Vagina (tissue), 2 donors: Measurements from ENCODE around the gene DESI1. TPM values are rescaled to one million over a fixed set of nuclear protein-coding genes. Genes with fewer than 3 reads are reported as not detected.
"Not testable (repeated sequence)": the region's sequence is repeated elsewhere in the genome, so short reads cannot be mapped to it uniquely, and the experiment has no call there.

Experiments
- DNase-seq, 2 donors: peaks; one replicate each; pipeline ENCODE4 v3.0.0-alpha.2; 2017; ENCODE audit errors: extremely low spot score in 2 of 2
- H3K27ac ChIP-seq: fragments of 200-600 bp; sonication (generic); one replicate; pipeline ENCODE4 v1.5.1; 2019
- H3K27me3 ChIP-seq: fragments of 200-600 bp; sonication (generic); one replicate; pipeline ENCODE4 v1.5.1; 2019
- H3K36me3 ChIP-seq, 2 donors: fragments of 200-600 bp; sonication (generic); one replicate each; pipeline ENCODE4 v1.5.1; 2017 to 2019
- H3K4me1 ChIP-seq: fragments of 200-600 bp; sonication (generic); one replicate; pipeline ENCODE4 v1.5.1; 2019
- H3K4me3 ChIP-seq, 2 donors: fragments of 200-600 bp; sonication (generic); 1 replicate in 1 of 2; 2 replicates in 1 of 2; pipeline ENCODE4 v1.5.1; 2016 to 2019
- H3K9me3 ChIP-seq: fragments of 200-600 bp; sonication (generic); one replicate; pipeline ENCODE4 v1.5.1; 2019
- POLR2A ChIP-seq, 2 donors: fragments of 450-650 bp; IDR thresholded peaks; one replicate each; pipeline ENCODE4 v1.6.1; 2017; ENCODE audit warnings: antibody characterized with exemption in 2 of 2, mild to moderate bottlenecking in 2 of 2, moderate library complexity in 2 of 2
- POLR2AphosphoS5 ChIP-seq, 2 donors: sonication (generic); formaldehyde crosslinking; IDR thresholded peaks; one replicate each; pipeline ENCODE4 v1.9.0; 2017; ENCODE audit warnings: antibody characterized with exemption in 2 of 2, mild to moderate bottlenecking in 2 of 2, low read depth in 1 of 2; ENCODE audit not compliant: insufficient read depth in 1 of 2
- intact Hi-C: fragments of 100-400 bp; cut with DNase I; formaldehyde crosslinking; loops from one replicate; pipeline ENCODE4 v1.15.1; 2023
- total RNA-seq: library from RNA; depleted of rRNA; stranded (reverse); fragments of >200 nt; gene quantifications from one replicate; pipeline ENCODE4 v1.2.3, GENCODE V29; 2016
- TF ChIP-seq, protein P1 (sequence below), 3 experiments: fragments of 450-650 bp in 2 of 3; fragments of 200-600 bp in 1 of 3; sonication (generic) in 1 of 3; IDR thresholded peaks; one replicate each; pipeline ENCODE4 v1.5.1; 2017 to 2019; ENCODE audit warnings: antibody characterized with exemption in 3 of 3, mild to moderate bottlenecking in 2 of 3, moderate library complexity in 2 of 3

Gene DESI1
- total RNA-seq, 1 donor from 2014 or later = 20.6 TPM

DNA sequence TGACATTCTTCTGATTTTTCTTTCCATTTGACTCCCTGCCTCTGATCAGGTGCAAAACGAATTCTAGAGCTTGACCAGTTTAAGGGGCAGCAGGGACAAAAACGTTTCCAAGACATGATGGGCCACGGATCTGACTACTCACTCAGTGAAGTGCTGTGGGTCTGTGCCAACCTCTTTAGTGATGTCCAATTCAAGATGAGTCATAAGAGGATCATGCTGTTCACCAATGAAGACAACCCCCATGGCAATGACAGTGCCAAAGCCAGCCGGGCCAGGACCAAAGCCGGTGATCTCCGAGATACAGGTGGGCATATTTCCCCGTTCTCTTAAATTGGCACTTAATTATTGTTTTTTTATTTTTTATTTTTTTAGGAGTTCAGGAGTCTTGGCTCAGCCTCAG is 15.6 kb upstream of the DESI1 start:
- Histone ChIP-seq H3K4me3 (no peak overlapping the region), H3K9me3 (no peaks in the 10 kb centered on the region), H3K4me1 (peaks cover 5% of the 10 kb centered on the region), H3K27ac (no peak overlapping the region), H3K27me3 (no peaks in the 10 kb centered on the region), H3K36me3 (peaks cover 8 to 61% of the 10 kb centered on the region in 2 donors)
- TF ChIP-seq POLR2AphosphoS5 (IDR thresholded peaks at IDR 0.05; ENCODE audit: insufficient read depth in 1 of 2, low read depth in 1 of 2) (no peak), POLR2A (IDR thresholded peaks at IDR 0.05) (no peak)
- TF ChIP-seq, protein P1, sequence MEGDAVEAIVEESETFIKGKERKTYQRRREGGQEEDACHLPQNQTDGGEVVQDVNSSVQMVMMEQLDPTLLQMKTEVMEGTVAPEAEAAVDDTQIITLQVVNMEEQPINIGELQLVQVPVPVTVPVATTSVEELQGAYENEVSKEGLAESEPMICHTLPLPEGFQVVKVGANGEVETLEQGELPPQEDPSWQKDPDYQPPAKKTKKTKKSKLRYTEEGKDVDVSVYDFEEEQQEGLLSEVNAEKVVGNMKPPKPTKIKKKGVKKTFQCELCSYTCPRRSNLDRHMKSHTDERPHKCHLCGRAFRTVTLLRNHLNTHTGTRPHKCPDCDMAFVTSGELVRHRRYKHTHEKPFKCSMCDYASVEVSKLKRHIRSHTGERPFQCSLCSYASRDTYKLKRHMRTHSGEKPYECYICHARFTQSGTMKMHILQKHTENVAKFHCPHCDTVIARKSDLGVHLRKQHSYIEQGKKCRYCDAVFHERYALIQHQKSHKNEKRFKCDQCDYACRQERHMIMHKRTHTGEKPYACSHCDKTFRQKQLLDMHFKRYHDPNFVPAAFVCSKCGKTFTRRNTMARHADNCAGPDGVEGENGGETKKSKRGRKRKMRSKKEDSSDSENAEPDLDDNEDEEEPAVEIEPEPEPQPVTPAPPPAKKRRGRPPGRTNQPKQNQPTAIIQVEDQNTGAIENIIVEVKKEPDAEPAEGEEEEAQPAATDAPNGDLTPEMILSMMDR (IDR thresholded peaks at IDR 0.05) = no peak
- intact Hi-C loops = no loop called here
- no peak for DNase-seq

DNA sequence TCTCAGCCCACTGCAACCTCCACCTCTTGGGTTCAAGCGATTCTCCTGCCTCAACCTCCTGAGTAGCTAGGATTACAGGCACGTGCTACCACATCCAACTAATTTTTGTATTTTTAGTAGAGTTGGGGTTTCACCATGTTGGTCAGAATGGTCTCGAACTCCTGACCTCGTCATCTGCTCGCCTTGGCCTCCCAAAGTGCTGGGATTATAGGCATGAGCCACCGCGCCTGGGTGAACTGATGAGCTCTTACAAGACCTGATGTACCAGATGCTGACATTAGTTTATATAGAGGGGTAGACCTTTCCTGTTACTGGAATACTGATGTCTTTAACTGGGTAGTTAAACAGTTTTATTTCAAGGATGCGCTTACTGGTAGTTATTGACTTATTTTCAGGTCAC is 13.8 kb upstream of the DESI1 start:
- H3K36me3 ChIP-seq = peaks cover 8 to 58% of the 10 kb centered on the region in 2 donors
- DNase-seq, H3K27me3 ChIP-seq, H3K9me3 ChIP-seq, H3K4me3 ChIP-seq, H3K27ac ChIP-seq, H3K4me1 ChIP-seq, intact Hi-C loops: not testable (repeated sequence)

DNA sequence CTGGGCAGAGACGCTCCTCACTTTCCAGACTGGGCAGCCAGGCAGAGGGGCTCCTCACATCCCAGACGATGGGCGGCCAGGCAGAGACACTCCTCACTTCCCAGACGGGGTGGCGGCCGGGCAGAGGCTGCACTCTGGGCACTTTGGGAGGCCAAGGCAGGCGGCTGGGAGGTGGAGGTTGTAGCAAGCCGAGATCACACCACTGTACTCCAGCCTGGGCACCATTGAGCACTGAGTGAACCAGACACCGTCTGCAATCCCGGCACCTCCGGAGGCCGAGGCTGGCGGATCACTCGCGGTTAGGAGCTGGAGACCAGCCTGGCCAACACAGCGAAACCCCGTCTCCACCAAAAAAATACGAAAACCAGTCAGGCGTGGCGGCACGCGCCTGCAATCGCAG is 10.8 kb upstream of the DESI1 start:
- intact Hi-C loops, DNase-seq, H3K4me1 ChIP-seq, H3K27me3 ChIP-seq, H3K4me3 ChIP-seq, H3K9me3 ChIP-seq, H3K27ac ChIP-seq: not testable (repeated sequence)
- peaks cover 0 to 56% of the 10 kb centered on the region in 2 donors for H3K36me3 ChIP-seq

DNA sequence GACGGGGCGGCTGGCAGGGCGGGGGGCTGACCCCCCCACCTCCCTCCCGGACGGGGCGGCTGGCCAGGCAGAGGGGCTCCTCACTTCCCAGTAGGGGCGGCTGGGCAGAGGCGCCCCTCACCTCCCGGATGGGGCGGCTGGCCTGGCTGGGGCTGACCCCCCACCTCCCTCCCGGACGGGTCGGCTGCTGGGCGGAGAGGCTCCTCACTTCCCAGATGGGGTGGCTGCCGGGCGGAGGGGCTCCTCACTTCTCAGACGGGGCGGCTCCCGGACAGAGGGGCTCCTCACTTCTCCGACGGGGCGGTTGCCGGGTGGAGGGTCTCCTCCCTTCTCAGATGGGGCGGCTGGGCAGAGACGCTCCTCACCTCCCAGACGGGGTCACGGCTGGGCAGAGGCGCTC is 10.3 kb upstream of the DESI1 start:
- H3K4me1 ChIP-seq, H3K27me3 ChIP-seq, DNase-seq, H3K27ac ChIP-seq, H3K4me3 ChIP-seq, intact Hi-C loops, H3K9me3 ChIP-seq: not testable (repeated sequence)
- H3K36me3 ChIP-seq = peaks cover 0 to 60% of the 10 kb centered on the region in 2 donors

DNA sequence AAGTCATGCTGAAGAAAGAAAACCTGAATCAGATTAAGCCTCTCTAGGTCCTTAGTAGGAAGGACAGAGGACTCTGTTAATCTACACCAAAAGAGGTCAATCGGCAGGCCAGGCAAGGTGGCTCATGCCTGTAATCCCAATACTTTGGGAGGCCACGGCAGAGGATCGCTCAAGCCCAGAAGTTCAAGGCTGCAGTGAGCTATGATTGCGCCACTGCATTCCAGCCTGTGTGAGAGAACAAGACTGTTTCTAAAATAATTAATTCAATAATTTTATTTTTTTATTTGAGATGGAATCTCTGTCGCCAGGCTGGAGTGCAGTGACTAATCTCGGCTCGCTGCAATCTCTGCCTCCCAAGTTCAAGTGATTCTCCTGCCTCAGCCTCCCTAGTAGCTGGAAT is 4.7 kb upstream of the DESI1 start:
- peaks cover 0 to 71% of the 10 kb centered on the region in 2 donors for H3K36me3 ChIP-seq
- no peak overlapping the region for H3K27ac ChIP-seq
- H3K9me3 ChIP-seq = no peaks in the 10 kb centered on the region
- H3K4me1 ChIP-seq = peaks cover 20% of the 10 kb centered on the region
- no peak for TF ChIP-seq POLR2A (IDR thresholded peaks at IDR 0.05)
- H3K27me3 ChIP-seq = no peaks in the 10 kb centered on the region
- DNase-seq = no peak
- no peak overlapping the region for H3K4me3 ChIP-seq
- intact Hi-C loops = no loop called here

DNA sequence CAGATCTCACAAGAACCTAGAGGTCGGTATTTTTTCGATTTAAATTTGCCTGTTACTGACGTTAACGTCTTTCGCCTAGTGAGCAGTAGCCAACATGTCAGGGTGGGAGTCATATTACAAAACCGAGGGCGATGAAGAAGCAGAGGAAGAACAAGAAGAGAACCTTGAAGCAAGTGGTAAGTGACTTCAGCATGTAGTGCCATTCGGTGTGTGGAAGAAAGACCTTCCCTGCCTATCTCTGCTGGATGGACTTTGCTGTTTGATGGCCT is 1.0 kb upstream of the DESI1 start:
- Histone ChIP-seq H3K9me3 (no peaks in the 10 kb centered on the region), H3K27ac (peak overlapping the region; percentile 99), H3K36me3 (peaks cover 0 to 41% of the 10 kb centered on the region in 2 donors), H3K4me1 (peaks cover 39% of the 10 kb centered on the region), H3K27me3 (no peaks in the 10 kb centered on the region), H3K4me3 (peak overlapping the region; percentile 96 to 98)
- no peak for DNase-seq
- TF ChIP-seq POLR2A (IDR thresholded peaks at IDR 0.05) = no peak
- TF ChIP-seq POLR2AphosphoS5 (IDR thresholded peaks at IDR 0.05; ENCODE audit: insufficient read depth in 1 of 2, low read depth in 1 of 2) = no peak
- TF ChIP-seq, protein P1 (IDR thresholded peaks at IDR 0.05) = no peak
- intact Hi-C loops = no loop called here

DNA sequence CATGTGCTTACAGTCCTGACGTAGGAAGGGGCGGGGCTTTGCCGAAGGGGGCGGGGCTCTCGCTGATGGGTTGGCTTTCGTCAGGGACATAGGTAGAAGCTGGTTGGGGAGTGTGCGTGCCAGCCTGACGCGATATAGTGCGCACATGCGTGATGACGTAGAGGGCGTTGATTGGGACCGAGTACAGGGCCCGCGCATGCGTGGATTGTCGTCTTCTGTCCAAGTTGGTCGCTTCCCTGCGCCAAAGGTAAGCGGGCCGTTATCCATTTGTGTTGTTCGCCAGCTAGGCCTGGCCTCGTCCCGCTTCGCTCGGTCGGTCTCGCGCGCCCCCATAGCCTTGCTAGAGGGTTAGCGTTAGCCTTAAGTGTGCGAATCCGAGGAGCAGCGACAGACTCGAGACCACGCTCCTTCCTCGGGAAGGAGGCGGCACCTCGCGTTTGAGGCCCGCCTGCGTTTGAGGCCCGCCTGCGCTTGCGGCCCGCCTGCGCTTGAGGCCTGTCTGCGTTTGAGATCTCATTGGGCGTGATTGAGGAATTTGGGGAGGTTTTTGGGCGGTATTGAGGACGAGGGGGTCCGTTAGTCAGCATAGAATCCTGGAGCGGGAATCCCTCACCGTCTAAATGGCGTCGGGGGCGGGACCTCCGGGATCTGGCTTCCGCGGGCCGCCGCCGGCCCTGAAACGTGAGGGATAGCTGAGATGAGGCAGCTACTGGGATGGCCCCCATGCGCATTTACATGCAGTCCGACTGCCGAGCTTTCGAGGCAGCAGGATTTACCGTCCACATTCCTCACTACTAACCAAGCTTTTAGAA is 462 bp upstream of the DESI1 start, which contains the start of gene XRCC6:
Gene XRCC6, plus strand, starts transcription at position 197 of the 812 bp plus-strand sequence. CDS start 710 bp downstream, outside the sequence.
- intact Hi-C loops = no loop called here
- no peaks in the 10 kb centered on the region for H3K9me3 ChIP-seq
- H3K36me3 ChIP-seq = peaks cover 0 to 36% of the 10 kb centered on the region in 2 donors
- H3K4me1 ChIP-seq = peaks cover 34% of the 10 kb centered on the region
- TF ChIP-seq POLR2AphosphoS5 (IDR thresholded peaks at IDR 0.05; ENCODE audit: insufficient read depth in 1 of 2, low read depth in 1 of 2) = peak; percentile 93 to 99
- TF ChIP-seq POLR2A (IDR thresholded peaks at IDR 0.05) = peak in 1 of 2 donors; percentile 95
- TF ChIP-seq, protein P1 (IDR thresholded peaks at IDR 0.05) = no peak
- DNase-seq = peak in 1 of 2 donors; percentile 100
- H3K4me3 ChIP-seq = peak within 1 kb of the TSS; percentile 96 to 98
- H3K27me3 ChIP-seq = no peaks in the 10 kb centered on the region
- peak within 1 kb of the TSS; percentile 99 for H3K27ac ChIP-seq
